Nucleus accumbens (tissue), 56 donors: Measurements from ENCODE around the gene GNGT2.
"Not testable (repeated sequence)": the region's sequence is repeated elsewhere in the genome, so short reads cannot be mapped to it uniquely, and the experiment has no call there.

Experiments used
- DNase-seq, 56 donors: peaks; one replicate each; lab custom pipeline; 2025; lab: John Stamatoyannopoulos, UW

GNGT2 gene

DNA sequence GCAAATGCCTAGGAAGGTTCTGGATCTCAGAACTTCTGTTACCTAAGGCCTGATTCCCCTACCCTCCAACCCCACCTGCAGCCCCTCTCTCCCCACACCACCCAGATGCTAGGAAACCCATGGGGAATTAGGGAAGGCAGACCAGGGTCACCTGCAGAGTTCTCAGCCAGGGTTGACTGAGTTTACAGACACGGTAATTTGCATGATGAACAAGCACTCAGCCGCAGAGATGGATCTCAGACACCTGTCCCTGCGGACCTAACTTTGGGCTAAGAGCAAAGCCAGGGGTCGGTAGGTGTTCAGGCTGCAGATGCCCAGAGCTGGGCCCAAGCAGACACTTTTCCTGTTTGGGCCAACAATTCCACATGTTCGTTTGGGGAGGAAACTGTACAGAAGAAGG lies 3.0 kb upstream of the GNGT2 start:
- DNase-seq: no peak

DNA sequence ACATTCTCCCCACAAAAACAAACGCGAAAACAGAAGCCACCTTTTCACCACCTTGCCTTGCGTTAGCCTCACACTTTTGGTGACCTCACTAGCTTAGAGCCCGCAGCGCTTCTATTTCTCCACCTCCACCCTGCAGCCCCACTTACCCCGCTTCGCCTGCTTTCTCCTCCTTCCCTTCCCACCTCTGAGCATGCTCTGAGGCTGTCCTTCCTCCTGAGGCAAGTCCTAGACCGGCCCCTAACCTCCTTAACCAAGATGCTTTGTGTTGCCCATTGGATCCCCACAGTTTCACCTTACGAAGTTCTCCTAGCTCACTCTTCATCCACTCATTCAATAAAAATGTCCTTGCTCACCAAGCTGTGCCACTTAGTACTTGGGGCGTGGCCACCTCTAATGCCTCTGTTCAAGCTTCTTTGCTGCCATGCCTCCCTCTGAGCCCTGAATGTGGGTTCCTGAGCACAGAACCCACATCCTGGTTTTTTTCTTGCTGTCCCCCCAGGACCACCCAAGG lies 1.3 kb downstream of the GNGT2 start:
- no peak for DNase-seq

DNA sequence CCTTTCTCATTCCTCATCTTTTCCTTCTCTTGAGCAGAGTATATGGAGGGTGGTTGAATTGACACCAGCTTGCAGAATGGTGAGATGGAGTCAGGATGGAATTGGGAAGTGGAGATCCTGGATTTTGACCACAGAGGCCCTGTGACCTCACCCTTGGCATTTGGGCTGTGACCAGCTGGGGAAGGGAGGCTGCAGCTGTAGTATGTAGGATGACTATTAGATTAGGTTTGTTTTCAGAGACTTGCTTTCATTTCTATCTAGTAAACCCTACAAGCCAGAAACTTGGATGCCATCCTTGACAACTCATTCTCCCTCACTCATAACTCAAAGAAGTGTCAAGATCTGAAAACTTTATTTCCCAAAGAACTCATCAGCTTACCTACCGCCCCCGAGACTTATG lies 5.9 kb downstream of the GNGT2 start:
- no peak for DNase-seq

DNA sequence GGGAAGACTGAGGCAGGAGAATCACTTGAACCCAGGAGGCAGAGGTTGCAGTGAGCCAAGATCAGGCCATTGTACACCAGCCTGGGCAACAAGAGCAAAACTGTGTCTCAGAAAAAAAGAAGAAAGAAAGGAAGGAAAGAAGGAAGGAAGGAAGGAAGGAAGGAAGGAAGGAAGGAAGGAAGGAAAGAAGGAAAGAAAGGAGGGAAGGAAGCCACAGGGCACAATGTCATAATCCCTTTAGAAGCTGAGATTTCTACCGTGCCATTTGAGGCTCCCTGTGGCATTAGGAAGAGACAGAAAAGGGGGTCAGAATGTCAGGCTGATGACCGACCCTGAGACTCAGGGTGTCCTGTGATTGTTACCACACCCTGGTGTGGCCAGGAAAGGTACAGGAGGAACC lies 6.6 kb downstream of the GNGT2 start:
- DNase-seq: no peak

DNA sequence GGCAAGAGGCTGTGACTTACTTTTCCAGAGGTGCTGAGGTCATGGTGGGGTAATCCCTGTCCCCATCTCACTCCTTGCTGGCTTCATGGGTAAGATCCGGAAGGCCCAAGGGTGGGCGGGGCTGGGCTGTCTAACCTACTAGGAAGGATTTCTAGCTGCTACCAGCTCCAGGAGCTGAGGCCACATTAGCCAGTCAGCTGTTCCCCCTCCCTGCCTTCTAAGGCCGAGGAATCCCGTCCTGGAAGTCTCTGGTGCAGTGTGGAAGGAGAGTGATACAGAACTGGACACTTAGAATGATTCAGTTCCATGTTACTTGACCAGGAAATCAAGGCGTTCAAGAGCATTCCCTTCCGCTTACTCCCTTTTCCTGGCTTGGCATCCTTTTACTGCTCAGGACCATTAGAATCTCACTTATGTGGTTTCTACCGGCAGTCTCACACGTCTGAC lies 8.9 kb downstream of the GNGT2 start:
- no peak for DNase-seq

DNA sequence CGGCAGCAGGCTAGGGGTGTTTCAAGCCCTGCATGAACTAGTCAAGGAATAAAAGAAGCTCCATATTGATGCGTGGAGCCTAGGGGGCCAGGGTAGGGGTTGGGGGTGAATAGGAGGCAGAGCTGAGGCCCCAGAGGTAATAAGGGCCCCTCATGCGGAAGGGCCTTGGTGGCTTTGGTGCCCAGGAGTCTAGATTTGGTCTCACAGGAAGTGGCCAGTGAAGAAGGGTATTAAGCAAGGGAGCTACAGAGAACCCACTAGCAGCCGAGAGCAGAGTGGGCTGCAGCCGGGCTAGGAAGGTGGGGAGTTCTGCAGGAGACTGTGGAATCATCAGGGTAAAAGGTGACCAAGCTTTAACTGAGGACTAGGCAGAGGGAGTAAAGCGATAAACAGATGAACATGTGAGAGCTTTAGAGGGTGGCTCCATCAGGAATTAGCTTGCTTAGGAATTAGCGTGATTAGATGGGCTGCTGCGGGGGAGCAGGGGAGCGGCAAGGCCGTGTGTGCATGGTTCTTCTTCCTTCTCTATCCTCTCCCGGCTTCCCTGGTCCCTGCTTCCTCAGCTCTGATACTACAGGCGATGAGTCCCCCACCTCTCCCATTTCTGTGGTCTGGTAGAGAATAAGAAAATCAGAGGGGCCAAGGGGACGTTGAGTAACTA lies 9.8 kb downstream of the GNGT2 start:
- DNase-seq: no peak

DNA sequence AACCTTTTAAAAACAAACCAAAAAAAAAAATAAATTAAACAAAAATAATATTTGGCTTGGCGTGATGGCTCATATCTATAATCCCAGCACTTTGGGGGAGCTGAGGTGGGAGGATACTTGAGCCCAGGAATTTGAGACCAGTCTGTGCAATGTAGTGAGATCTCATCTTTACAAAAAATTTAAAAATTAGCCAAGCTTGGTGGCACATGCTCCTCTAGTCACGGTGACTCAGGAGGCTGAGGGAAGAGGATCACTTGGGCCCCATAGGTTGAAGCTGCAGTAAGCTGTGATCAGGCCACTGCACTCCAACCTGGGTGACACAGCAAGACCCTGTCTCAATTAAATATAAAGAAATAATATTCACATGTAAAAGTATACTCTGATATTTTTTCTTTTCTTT lies 12.2 kb downstream of the GNGT2 start:
- DNase-seq: no peak

DNA sequence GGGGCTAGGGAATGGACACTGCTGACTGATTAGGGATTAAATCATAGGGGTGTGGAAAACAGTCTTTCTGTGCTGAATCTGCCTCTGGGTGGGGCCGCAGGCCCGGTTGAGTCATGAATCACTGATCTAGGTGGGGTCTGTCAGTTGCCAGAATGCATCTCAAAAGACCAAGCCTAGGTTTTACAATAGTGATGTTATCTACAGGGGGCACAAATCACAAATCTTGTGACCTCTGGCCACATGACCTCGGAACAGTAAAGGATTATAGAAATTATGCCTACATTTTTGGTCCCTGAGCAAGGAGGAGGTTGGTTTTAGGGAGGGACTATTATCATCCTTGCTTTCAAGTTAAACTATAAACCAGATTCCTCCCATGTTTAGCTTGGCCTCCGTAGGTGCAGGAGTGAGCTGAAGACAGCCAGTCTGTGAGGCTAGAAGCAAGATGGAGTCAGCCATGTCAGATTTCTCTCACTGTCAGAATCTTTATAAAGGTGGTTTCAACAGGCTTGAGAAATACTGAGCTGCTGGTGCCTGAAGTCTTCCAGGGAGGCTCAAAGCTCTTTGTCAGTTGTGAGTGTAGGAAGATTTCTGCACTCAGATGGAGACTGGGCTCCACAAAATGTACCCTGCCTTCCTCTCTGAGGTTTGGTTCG lies 12.9 kb downstream of the GNGT2 start:
- no peak for DNase-seq

DNA sequence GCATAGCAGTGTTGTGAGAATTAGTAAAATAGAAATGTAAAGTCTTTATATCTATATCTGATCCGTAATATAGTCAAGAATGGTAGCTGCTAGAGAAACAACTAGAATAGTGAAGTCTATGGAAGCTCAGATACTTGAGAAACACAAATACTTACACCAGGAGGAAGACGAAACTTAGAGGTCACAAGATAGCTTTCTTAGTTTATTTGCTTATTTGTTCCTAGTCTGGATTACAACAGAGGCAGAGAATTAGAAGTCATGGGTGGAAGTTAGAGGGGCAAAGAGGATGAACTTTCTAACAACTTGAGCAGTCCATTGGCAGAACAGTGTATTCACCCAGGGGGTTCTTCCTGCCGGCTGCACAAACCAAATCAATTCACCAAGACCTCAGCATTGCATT lies 13.9 kb downstream of the GNGT2 start:
- DNase-seq: no peak

DNA sequence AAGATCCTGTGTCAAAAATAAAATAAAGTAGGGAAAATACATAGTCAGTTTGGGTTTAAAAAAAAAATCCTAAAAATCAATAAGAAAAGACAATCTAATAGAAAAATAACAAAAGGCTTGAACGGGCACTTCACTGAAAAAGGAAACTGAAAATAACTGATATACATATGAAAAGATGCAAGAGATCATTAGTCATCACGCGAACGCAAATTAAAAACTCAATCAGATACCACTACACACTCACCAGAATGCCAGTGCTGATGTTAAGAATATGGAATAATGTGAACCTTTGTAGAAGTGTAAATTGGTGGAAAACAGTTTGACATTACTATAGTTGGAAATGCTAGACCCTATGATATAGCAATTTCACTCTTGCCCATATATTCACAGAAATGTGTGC lies 14.6 kb downstream of the GNGT2 start:
- DNase-seq: no peak

DNA sequence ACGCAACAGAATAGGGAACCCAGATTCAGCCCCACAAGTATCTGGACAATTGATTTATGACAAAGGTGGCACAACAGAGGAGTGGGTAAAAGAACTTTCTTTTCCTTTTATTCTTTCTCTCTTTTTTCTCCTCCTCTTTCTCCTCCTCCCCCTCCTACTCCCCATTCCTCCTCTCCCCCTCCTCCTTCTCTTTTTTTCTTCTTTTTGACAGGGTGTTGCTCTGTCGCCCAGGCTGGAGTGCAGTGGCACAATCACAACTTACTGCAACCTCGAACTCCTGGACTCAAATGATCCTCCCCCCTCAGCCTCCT lies 16.1 kb downstream of the GNGT2 start:
- no peak for DNase-seq

DNA sequence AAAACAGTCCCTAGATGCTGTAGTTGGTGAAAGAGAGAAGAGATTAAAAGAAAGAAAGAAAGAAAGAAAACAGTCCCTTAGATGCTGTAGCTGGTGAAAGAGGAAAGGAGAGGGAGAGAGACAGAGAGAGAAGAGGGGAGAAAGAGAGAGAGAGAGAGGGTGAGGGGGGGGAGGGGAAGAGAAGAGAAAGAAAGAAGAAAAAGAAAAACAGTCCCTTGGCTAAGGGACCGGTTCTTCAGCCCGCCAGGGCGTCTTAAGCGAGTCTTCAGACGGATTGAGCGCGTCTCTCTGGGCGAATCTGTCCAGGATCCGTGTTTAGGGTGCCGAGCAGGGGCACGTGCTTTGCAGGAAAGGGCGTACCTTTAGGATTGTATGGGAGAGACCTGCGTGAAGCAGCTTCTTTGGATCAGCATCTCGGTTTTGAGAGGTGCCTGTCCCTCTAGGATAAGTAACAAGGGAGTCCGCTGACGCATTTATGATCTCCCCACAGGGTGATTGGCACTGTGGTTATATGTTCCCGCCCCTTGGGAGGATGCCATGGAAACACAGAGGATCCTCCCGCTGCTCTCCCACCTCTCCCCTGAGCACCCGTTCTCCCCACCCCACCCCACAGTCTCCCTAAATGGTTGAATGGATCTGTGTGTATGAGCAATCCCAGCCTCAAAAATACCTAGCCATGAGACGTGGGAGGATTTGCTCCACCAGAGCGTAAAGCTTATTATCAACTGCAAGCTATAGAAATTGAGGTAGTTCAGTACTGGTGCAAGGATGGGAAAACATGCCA lies 16.7 kb downstream of the GNGT2 start:
- peak in 53 of 56 donors; percentile 9 to 91 (median 64) for DNase-seq

DNA sequence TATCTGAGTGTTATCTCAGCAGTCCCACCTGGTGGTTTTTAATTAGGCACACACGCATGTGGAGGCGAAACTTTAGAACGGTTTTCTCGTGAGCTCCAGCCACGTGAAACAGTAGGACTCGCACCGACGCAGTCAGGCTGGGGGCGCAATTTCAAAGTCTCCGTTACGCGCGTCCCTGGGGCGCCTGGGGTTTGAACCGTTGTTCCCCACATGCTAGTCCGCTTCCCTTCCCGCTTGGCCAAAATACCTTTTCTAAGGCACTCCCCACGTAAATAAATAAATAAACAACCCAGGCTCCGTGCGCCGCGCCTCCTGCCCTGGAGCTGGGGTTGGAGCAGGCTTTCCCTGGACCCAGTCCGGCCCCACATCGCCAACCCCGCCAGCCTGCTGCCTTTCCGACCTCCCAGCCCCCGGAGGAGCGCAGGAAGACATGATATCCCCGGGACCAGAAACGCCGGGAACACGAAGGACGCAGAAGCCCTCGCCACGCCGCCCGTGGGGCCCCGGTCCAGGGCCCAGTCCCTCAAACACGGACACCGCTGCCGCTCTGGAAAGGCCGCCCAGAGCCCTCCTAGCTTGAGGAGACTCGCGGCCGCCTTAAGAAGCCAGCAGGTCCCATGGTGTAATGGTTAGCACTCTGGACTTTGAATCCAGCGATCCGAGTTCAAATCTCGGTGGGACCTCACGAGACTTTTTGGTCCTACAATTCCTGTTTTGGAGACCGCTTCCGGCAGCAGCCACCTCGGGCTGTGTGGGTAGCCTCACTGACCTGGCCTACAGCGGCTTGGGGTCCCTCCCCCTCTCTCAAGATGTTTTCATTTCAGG lies 18.2 kb downstream of the GNGT2 start:
- DNase-seq: peak; percentile 54 to 98 (median 92)

DNA sequence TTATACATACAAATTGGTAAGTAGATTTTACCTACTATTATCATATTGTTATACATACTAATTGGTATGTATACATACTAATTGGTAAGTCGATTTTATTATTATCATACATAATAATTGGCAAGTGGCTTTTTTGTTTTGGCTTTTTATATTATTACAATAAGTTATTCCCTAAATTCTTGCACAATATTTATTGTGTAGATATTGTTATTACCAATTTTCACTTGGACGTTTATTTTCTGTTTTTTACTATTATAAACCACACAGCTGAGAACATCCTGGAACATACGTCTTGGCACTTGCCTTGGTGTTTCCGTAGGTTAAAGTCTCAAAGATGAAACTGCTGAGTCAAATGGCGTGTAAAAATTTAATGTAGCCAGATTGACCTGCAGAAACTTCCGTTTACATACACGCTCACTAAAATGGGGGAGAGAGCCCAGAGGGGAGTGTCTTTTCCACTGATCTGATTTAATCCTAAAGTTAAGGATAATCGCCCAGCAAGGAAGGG lies 18.9 kb downstream of the GNGT2 start:
- DNase-seq: no peak

DNA sequence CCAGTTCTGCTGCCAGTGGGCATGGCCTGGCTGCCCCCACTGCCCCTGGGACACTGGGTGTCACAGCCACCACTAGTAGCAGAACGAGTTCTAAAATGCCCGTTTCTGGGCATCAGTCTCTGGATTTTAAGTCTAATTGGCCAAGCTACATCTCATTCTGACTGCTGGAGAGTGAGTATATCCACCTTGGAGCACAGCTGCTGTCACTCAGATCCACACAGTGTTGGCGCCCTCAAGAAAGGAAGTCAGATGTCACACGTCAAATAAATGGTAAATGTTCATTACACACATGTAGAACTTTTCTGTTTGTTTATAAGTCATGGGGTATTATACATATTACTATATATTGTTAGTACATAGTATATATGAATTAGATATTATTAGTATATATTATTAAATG lies 19.4 kb downstream of the GNGT2 start:
- DNase-seq: no peak

DNA sequence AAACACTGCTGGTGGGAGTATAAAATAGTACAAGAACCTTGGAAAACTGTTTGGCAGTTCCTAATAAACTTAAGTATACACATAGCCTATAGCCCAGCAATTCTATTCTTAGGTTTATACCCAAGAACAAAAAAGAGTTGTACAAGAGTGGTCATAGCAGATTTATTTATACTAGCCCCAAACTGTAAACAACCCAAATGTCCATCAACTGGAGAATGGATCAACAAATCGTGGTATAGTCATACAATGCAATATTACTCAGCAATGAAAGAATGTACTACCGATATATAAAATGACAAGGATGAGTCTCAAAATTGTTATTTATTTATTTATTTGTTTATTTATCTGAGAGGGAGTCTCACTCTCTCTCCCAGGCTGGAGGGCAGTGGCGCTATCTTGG lies 23.1 kb downstream of the GNGT2 start:
- no peak for DNase-seq

DNA sequence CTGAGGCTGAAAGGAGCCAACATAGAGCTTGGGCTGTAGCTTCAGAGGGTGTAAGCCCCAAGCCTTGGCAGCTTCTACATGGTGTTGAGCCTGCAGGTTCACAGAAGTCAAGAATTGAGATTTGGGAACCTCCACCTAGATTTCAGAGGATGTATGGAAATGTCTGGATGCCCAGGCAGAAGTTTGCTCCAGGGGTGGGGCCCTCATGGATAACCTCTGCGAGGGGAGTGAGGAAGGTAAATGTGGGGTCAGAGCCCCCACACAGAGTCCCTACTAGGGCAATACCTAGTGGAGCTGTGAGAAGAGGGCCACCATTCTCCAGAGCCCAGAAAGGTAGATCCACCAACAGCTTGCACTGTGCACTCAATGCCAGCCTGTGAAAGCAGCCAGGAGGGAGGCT lies 25.0 kb downstream of the GNGT2 start:
- DNase-seq: not testable (repeated sequence)

DNA sequence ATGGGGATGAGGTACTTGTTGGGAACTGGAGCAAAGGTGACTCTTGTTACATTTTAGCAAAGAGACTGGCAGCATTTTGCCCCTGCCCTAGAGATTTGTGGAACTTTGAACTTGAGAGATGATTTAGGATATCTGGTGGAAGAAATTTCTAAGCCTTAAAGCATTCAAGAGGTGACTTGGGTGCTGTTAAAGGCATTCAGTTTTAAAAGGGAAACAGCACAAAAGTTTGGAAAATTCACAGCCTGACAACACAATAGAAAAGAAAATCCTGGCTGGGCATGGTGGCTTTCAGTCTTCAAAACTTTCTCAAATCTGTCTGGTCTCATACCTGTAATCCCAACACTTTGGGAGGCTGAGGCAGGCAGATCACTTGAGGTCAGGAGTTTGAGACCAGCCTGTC lies 25.9 kb downstream of the GNGT2 start:
- not testable (repeated sequence) for DNase-seq

DNA sequence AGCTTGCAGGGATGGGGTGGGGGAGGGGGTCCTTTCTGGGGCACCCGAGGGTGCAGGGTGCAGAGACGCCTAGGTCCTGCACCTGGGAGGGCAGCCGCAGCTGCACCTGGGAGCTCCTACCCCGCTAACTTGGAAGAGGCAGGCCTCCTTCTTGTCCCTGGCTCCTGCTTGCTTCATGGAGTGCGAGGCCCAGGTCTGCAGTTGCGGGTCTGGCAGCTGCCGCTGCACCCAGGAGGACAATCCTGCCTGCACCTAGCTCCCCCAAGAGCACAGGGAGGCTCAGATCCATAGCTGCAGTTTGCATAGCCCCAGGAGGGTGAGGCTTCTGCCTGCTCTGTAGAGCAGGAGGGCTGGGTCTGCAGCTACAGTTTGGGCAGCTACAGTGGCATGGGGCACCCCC lies 26.6 kb downstream of the GNGT2 start:
- DNase-seq: no peak

DNA sequence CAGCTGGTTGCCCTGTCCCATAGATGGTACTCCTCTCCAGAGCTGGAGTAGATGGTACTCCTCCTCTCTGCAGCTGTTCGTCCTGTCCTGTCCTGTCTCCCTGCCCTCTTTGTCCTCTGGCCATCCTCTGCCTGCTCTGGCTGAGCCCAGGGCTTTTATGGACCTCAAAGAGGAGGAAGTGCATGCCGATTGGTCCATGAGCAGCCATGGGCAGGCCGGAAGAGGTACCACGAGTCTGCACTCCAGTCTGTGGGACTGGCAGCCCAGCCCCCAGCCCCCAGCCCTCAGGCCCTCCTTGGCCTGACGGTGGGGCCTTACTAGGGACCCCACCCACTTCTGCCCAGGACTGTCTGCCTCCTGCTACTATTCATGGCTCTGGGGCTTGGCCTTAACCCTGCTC lies 27.0 kb downstream of the GNGT2 start:
- no peak for DNase-seq
